ENCODE measurements around the gene CMIP. TPM values are rescaled to one million over a fixed set of nuclear protein-coding genes. Genes with fewer than 3 reads are reported as not detected.

Gene CMIP
- total RNA-seq, 1 donor from 2014 or later, result 111 TPM

DNA sequence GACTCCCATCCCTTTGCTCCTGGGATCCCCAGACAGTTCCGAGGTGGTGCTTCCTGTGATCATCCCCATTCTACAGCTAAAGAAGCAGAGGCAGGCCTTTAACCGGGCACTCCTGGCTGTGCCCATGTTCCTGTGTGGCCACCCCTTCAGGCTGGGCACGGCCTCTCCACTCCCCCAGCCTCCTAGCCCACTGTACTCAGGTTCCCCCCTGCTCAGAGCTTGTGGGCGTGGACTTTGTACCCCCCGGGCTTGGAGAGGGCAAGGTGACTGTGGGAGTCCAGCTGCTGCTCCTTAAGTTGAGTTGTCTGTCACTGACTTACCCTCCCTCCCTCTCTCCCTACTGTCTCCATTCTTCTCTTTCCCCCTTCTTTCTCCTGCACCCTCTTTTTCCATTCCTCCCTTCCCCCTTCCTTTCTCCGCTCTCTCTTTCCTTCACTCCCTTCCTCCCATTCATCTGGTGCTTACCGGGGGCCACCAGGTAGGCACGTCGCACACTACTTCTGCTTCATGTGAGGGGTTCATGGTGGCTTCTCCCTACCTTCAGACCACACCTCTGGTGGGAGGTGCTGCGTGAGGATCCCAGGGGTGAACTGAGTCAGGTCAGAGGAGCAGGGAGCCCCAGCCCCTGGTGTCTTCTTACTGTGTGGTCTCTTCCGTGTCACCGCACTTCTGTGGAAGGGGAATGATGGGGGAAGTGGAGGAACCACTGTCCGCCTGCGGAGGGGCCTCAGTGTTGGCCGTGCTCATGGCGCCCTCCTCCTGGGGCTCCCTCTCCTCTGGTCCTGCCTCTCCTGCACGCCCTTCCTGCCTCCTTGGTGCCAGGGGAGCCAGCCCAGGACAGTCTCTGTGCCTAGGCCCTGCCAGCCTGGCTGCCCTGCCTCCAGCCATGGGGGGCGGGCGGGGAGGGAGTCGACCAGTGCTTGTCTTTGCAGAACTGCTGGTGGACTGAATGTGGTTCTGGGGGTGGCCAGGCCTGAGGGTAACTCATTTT, 29.7 kb downstream of the CMIP start:
- no peak for DNase-seq (ENCODE audit: extremely low read depth, low read depth, low spot score)

DNA sequence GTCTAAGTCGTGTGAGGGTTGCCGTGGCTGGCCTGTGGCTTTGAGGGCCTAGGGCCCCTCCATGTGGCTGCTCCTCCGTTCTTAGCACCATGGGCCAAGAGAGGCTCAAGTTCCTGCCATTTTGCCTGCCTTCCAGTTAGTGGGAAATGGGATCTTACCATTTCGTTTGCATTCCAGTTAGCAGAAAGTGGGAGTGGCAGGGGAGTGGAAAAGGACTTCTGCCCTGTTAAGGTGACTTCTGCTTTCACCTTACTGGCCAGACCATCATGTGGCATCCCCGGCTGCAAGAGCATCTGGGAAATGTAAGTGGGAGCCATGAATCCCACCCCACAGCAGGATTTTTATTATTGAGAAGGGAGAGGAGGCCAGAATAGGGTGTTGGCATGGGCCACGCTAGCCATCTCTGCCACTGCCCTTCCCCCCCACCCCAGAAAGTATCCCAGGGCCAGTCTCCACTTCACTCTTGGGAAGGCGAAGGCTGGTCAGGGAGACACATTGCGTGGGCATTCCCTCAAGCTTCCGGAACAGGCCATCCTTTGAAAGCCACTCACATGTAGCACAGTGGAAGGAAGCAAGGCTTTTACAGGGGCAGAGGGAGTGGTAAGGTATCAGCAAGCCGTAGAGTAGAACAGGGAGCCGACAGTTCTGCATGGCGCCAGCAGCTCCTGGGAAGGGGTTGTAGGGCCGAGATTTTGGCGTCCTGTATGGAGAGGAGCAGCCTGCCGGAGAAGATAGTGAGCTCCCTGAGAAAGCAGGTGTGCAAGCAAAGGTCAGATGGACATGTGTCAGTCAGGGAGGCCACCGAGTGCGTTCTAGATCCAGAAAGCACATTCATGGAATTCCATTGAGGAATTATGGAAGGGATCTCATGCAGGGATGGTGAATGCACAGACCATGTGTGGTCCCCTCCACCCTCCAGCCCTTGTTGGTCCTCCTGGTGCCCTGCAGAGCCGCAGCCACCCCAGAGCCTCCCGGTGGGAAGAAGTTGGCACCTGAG, 33.4 kb downstream of the CMIP start:
- no peak for DNase-seq (ENCODE audit: extremely low read depth, low read depth, low spot score)

DNA sequence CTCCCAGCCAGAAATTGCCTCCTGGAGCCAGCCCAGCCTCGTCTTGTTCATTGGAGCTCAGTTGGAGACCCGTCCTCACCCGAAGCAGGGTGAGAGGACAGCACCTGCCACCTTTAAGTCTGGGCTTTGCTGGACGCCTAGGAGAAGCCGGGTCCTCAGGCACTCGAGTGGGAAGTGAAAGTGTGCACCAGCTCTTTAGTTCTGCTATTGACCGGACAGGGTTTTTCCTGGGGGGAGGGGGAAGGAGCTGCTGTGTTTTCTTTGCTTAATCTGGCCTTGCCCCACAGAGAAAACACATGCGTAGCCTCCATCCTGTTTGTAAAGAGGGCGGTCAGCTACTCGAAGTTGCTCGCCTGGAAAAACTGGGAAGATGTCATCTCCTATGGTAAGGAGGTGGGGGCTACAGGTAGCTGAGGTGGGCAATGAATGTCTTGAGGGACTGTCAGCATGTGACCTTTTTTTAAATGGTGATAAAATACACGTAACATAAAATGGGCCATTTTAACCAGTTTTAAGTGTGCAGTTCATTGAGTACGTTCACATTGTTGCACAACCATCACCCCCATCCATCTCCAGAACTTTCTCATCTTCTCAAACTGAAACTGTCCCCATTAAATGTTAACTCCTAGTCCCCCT, 34.4 kb downstream of the CMIP start:
- peak; percentile 41 for DNase-seq (ENCODE audit: extremely low read depth, low read depth, low spot score)

DNA sequence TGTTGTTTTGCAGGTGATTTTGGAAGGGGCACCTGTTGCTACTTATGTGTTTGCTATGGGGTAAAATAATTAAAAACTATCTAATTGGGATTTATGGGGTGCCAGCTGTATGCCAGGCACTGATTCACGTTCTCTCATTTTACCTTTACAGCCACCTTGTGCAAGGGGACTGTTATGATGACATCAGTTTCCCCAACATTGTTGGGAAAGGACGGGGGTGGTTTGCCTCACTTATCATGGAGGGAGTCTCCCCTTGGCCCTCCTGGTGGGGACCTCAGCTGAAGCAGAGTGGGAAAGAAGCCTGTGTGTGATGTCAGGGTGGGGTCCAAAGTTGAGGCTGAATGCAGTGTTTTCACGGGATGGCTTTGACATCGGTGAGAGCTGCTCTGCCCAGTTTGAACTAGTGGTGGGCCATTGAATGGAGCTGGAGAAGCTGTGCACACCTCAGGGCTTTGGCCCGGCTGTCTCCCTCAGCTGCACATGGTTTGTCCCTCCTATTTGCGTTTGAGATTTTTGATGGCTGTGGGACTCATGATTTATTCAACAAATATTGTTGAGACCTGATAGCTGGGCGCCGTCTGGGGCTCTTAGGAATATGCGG, 36.1 kb downstream of the CMIP start:
- no peak for DNase-seq (ENCODE audit: extremely low read depth, low read depth, low spot score)

DNA sequence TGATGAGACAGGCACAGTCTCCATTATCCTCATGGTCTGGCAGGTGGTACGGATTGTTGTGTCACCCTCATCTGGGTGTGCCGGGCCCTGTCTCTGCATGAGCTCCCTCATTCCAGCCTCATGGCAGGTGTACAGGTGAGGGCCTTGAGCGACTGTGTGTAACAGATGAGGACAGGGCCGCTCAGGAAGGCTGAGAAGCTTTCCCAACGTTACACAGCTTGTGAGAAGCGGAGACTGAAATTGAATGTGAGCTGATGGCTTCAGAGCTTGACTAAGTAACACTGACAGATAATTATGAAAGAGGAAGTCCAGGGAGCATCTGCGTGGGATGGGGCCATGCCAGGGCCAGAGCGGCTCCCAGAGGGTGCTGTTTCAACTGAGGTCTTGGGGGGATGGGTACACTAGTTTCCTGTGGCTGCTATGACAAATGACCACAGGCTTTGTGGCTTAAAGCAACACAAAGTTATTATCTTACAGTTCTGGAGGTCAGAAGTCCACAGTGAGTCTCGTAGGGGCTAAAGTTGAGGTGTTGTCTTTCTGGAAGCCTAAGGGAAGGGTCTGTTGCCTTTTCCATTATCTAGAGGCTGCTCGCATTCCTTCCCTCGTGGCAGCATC, 36.7 kb downstream of the CMIP start:
- no peak for DNase-seq (ENCODE audit: extremely low read depth, low read depth, low spot score)

DNA sequence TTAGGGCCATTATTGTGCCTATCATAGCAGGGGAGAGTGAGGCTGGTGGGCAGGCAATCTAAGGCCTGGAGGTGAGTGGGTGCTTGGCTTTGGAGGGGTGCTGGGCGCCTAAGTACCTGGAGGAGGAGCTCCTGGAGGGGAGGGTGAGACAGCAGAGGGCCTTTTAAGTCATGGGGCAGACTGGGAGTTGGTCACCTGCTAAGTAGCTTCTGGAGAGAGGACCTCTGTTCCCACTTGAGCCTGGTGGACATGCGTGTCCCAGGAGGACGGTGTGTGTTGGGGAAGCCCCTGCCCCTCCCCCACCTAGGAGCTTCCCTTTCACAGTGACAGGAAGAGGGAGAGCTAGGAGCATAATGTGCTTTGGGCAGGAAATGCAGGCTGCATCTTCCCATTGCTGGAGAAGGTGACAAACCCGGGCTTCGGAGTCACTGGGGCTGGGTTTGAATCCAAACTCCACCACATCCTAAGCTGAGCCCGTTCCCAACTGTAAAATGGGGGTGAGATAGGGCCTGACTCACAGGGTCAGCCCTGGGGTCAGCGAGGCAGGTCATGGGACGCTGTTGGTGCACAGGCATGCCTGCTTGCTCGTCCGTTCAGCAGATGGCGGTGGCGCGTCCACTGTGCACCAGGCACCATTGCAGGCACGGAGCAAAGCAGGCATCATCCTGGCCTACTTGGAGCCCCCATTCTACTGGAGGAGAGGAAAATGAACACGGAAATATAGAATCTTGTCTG, 37.9 kb downstream of the CMIP start:
- DNase-seq (ENCODE audit: extremely low read depth, low read depth, low spot score), result no peak

DNA sequence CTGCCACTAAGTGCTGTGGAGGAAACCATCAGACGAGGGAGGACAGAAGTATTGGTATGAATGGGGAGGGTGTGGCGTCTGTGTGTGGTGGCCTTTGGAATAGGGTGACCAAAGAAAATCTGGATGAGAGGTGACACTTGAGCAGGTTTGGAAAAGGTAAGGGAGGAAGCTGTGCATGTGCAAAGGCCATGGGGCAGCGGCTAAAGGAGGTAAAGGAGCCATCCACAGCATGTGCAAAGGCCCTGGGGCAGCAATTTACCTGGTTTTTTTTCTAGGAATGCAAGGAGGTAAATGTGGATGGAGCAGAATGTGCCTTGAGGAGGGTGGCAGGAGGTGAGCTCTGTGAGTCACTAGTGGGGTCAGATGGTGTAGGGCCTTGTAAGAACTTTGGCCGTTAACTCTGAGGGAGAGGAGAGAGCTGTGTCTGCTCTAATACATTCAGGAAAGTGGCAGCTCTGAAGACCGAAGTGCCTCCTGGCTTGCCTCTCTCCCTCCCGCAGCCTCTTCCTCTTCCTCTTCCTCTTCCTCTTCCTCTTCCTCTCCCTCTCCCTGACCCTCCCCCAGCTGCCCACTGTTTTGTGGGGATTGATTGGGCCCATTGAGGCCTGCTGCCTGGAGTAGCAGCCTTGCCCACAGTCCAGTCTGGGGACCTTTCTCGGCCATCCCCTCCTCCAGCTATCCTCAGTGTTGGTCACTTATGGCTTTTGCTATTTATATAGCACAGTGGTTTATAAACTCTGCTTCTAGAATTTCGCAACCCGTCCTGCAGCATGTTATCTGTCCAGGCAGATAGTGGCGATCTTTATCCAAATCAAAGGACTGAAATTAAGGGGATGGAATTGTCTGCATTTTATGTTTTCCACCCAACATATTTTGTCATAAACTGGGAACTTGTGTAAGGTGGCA, 38.7 kb downstream of the CMIP start:
- no peak for DNase-seq (ENCODE audit: extremely low read depth, low read depth, low spot score)

DNA sequence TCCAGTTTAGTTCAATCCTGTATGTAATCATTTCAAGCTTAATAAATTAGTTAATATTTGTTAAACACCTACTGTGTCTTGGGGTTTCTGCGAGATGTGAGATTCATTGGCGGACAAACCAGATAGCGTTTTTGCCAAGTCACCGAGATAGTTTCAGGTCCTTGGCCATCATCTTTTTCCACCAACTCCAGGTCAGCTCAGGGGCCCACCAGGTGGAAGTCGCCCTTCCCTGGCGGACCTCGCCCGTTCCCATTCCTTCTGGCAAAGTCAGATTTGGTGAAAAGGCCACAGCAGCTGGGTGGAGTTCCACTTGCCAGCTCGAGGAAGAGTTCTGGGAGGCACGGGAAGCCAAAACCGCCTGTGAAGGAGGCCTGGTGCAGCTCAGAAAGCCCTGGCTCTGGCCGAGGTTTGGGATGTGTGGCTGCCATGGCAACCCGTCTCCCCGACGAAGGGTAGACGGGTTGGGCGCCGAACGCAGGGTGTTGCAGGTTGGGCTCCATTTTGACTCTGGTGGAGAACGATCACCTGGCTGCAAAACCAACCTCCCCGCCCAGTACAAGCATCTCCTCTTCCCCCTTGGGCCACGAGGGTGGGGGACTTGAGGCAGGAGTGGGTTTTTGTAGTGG, 39.5 kb downstream of the CMIP start:
- no peak for DNase-seq (ENCODE audit: extremely low read depth, low read depth, low spot score)

DNA sequence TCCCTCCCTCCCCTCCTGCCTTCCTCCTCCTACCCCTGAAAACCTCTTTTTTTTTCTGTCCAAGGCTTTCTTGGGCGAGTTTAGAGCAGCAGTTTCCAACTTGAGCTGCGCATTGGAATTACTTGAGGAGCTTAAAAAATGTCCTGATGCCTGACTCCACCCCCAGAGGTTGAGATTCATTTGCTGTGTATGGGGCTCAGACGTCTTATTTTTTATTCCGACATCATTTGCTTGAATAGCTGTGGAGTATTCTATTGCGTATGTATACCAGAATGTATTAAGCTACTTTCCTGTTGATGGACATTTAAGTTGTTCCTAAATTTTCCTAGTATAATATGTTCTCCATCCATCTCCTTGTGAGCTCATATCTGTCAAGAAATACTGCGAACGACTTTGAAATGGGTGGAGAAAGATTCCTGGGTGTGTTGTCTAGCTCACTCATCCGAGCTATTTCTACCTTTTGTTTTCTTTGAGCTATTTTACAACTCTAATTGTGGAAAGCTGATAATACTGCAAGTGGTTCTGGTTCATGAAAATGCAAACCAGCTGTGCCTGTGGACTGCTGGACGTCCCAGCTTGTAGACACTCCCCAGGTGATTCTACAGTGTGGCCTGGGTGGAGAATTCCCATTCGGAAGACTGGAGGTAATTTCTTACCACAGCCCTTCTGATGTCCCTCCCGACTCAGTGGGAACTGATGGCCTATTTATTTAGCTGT, 40.5 kb downstream of the CMIP start:
- DNase-seq (ENCODE audit: extremely low read depth, low read depth, low spot score), result no peak

DNA sequence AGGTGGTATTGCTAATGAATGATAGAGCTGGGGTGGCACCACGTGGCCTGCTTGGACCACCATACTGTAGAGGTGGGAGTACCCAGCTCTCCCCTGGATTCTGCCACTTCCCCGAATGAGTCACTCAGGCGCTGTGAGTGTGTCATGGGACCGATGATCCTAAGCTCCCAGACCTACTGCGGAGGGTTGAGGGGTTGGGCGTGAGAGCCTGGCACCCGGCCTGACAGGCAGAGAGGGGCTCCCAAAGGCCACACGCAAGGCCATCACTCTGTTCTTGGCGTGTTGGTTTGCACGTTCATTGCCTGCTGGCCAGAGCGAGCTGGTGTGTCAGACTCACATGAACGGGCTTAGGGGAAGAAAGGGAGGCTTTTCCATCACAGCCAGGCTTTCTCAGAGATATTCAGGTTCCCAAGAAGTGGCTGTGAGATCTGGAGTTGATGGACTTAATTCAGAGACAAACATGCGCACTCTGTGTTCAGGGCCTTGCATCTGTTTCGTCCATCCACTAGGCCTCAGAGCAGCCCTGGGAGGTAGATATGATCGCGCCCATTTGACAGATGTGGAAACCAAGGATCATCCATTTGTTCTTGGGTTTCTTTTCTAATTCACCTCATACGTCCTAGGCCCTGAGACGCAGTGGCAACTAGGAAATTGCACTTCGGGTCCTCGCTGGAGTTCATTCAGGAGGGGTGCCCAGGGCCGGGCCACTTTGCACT, 41.4 kb downstream of the CMIP start:
- no peak for DNase-seq (ENCODE audit: extremely low read depth, low read depth, low spot score)

DNA sequence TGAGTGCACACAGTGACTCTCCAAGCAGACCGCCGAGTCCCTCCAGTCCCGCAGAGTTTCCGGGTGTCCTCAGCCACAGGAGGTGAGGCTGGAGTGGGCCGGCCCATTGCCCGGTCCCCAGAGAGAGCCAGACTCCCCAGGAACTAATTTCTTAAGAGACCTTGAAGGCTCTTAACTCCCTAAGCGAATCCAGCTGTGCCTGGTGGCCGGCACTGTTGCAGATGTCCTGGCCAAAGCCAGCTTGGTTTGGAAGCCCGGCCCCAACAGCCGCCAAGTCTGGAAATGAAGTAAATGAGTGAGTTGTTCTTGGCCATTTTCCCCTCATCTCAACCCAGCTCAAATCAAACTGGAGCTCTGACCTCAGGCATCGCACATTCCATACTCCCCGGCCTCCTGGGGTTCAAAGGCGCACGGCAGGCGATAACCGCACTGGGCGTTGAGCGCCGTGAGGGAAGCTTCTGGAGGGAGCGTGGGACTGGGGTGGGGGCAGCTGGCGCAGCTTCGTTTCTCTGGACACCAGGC, 42.0 kb downstream of the CMIP start:
- no peak for DNase-seq (ENCODE audit: extremely low read depth, low read depth, low spot score)

DNA sequence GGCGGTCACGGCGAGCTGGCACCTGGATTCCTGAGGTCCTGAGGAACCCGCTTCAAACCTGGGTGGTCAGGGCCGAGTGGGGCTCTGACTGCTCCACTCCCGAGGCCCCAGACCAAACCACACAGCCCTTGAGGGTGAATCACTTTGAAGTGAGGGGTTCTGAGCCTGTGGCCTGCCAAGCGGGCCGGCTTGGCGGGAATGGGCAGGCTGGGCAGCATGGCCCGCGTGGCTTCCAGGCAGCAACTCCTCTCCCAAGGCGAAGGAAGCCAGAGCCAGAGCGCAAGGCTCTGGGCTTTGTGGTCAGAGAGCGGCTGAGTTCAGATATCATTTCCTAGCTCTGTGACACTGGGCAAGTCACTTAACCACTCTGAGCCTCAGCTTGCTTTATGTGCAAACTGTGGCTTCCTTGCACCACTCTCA, 42.7 kb downstream of the CMIP start:
- no peak for DNase-seq (ENCODE audit: extremely low read depth, low read depth, low spot score)

DNA sequence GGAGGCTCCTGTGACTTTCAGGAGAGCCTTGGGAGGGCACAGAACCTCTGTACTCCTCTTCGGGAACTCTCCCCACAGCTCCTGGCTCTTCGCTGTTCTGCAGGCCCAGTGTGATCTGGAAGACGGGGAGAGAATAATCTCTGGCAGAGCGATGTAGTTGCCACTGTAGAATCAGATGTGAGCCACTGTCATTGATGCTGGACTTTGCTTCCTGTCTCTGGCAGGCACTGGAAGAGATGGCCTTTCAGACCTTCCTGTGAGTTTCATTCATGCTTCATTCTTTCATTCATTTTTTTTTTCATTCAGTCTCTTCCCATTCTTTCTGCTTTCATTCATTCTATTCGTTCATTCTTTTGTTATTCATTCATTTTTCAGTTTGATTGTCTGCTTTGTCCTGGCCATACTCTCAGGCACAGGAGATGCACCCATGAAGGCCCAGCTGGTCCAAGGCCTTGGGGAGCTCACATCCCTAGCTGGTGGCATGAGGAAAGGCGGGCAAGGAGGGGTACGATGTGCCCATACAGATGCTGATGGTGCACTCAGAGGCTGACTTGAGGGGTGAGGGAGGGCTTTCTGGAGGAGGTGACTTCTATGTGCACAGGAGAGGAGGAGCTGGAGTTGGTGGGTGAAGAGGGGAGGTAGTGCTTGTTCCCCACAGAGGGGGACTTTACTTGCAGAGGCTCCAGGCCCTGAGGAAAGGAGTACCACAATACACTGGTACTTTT, 44.2 kb downstream of the CMIP start:
- DNase-seq (ENCODE audit: extremely low read depth, low read depth, low spot score), result no peak

DNA sequence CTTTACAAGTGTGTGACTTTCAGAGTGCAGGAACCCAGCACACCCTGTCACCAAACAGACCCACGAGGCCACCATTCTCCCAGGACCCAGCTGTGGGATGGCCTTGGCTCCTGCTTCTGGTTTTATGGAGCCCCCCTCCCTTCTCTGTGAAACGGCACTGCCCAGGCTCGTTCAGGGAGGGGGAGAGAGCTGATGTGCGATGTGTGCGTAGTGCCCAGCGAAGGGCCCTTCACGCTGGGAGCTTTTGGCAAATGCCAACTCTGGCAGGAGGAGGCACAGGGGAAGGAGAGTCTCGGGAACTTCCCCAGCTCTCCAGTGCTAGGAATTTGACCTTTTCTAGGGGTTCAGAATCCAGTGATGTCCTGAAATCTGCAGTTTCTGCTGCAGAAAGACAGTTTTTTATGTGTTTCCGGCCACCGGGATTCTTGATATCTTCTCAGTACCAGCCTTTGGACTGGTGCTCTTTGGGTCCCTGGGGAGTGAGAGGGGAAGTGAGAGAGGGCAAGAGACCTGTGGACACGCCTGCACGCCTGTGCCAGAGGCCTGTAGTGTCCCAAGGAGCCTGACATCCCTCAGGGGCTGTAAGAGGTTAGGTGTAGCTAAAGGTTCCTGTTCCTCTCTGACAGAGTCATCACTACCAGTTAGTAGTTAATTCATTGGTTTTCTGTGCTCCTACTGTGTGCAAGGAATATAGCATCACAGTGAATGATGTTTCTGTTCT, 45.1 kb downstream of the CMIP start:
- no peak for DNase-seq (ENCODE audit: extremely low read depth, low read depth, low spot score)

Measured in glomerular endothelial cell (primary cell).